Chondrocyte (in vitro differentiated cells): ENCODE data around the gene NR1D1. TPM values are rescaled to one million over a fixed set of nuclear protein-coding genes. Genes with fewer than 3 reads are reported as not detected.
"Not testable (repeated sequence)": the region's sequence is repeated elsewhere in the genome, so short reads cannot be mapped to it uniquely, and the experiment has no call there.

Experiments
- DNase-seq: peaks from one replicate; pipeline ENCODE4 v3.0.0; 2021; ENCODE audit warnings: mixed read lengths, low spot score
- H3K27ac Mint-ChIP-seq: one replicate; pipeline ENCODE4 v1.8.0; 2021; ENCODE audit warnings: mild to moderate bottlenecking, moderate library complexity, mixed read lengths; ENCODE audit not compliant: unreplicated experiment
- H3K27me3 Mint-ChIP-seq: 2 replicates; pipeline ENCODE4 v1.8.0; 2021; ENCODE audit warnings: low read depth, mixed read lengths
- H3K36me3 Mint-ChIP-seq: 2 replicates; pipeline ENCODE4 v1.8.0; 2021; ENCODE audit warnings: low read depth, mixed read lengths
- H3K4me1 Mint-ChIP-seq: 2 replicates; pipeline ENCODE4 v1.8.0; 2021; ENCODE audit warnings: low read depth, mild to moderate bottlenecking, mixed read lengths
- H3K4me3 Mint-ChIP-seq: one replicate; pipeline ENCODE4 v1.8.0; 2021; ENCODE audit warnings: mild to moderate bottlenecking, moderate library complexity, mixed read lengths; ENCODE audit not compliant: unreplicated experiment
- H3K9me3 Mint-ChIP-seq: 2 replicates; pipeline ENCODE4 v1.8.0; 2021; ENCODE audit warnings: low read depth, mixed read lengths
- CTCF ChIP-seq: fragments of 200-600 bp; sonication (generic); IDR thresholded peaks from 2 replicates; pipeline ENCODE4 v1.5.0; 2021; ENCODE audit warnings: antibody characterized with exemption, mild to moderate bottlenecking, moderate library complexity
- long read RNA-seq: library from polyadenylated mRNA; stranded (forward); transcript quantifications from one replicate; pipeline ENCODE4 v2.0.0, GENCODE V29; 2021
- total RNA-seq: library from RNA; stranded (reverse); gene quantifications from 3 replicates; pipeline ENCODE4 v1.2.1, GENCODE V29; 2021

NR1D1 gene
- total RNA-seq, result 5.9 to 7.9 TPM (median 6.6 TPM) in 3 replicates
- long read RNA-seq, transcript NR1D1-201 (8 exons, 2,772 nt), result major isoform, 6 of 10 reads
- long read RNA-seq, partial matches to known transcripts, result 4 of 10 reads
- long read RNA-seq, other reads (novel, unspliced or antisense), result 0 of 10 reads

- no peak for DNase-seq
- TF ChIP-seq CTCF, result no peak
- no peaks in the 10 kb centered on the region for H3K9me3 Mint-ChIP-seq
- H3K36me3 Mint-ChIP-seq, result peaks cover 10% of the 10 kb centered on the region
- peak within 1 kb of the TSS; percentile 98 for H3K27ac Mint-ChIP-seq
- peaks cover 60% of the 10 kb centered on the region for H3K4me1 Mint-ChIP-seq
- no peaks in the 10 kb centered on the region for H3K27me3 Mint-ChIP-seq
- H3K4me3 Mint-ChIP-seq, result peak within 1 kb of the TSS; percentile 87
Observed at GRCh38 chr17:40100419-40100668, at the start of gene NR1D1. Gene NR1D1 (minus strand): TSS chr17:40100589. CDS start chr17:40100094, 495 bp downstream.

GRCh38 chr17:40148527-40148926 is 48.1 kb upstream of the NR1D1 start:
- TF ChIP-seq CTCF, result no peak
- Mint-ChIP-seq H3K36me3 (peaks cover 31% of the 10 kb centered on the region), H3K9me3 (no peaks in the 10 kb centered on the region), H3K4me1 (peaks cover 11% of the 10 kb centered on the region), H3K27ac (no peak overlapping the region), H3K4me3 (no peak overlapping the region), H3K27me3 (no peaks in the 10 kb centered on the region)
- DNase-seq, result no peak

- no peak for DNase-seq
- Mint-ChIP-seq H3K4me3 (no peak overlapping the region), H3K27ac (no peak overlapping the region)
Observed at GRCh38 chr17:40145476-40145875, 45.1 kb upstream of the NR1D1 start.

GRCh38 chr17:40143166-40143565 is 42.8 kb upstream of the NR1D1 start:
- DNase-seq, H3K4me3 Mint-ChIP-seq, H3K27ac Mint-ChIP-seq, H3K9me3 Mint-ChIP-seq, H3K27me3 Mint-ChIP-seq: not testable (repeated sequence)
- H3K4me1 Mint-ChIP-seq, result peaks cover 39% of the 10 kb centered on the region
- peaks cover 14% of the 10 kb centered on the region for H3K36me3 Mint-ChIP-seq

More at GRCh38 chr17:40145476-40145875, 45.1 kb upstream of the NR1D1 start:
- peaks cover 27% of the 10 kb centered on the region for H3K4me1 Mint-ChIP-seq
- no peaks in the 10 kb centered on the region for H3K27me3 Mint-ChIP-seq
- H3K9me3 Mint-ChIP-seq, result no peaks in the 10 kb centered on the region
- peaks cover 27% of the 10 kb centered on the region for H3K36me3 Mint-ChIP-seq
- TF ChIP-seq CTCF, result no peak

GRCh38 chr17:40139566-40140058 is 39.2 kb upstream of the NR1D1 start:
- no peak for DNase-seq
- peak overlapping the region; percentile 96 for H3K27ac Mint-ChIP-seq
- H3K4me3 Mint-ChIP-seq, result peak overlapping the region; percentile 89
- H3K36me3 Mint-ChIP-seq, result peaks cover 20% of the 10 kb centered on the region
- H3K9me3 Mint-ChIP-seq, result no peaks in the 10 kb centered on the region
- TF ChIP-seq CTCF, result no peak
- no peaks in the 10 kb centered on the region for H3K27me3 Mint-ChIP-seq
- H3K4me1 Mint-ChIP-seq, result peaks cover 28% of the 10 kb centered on the region

DNA sequence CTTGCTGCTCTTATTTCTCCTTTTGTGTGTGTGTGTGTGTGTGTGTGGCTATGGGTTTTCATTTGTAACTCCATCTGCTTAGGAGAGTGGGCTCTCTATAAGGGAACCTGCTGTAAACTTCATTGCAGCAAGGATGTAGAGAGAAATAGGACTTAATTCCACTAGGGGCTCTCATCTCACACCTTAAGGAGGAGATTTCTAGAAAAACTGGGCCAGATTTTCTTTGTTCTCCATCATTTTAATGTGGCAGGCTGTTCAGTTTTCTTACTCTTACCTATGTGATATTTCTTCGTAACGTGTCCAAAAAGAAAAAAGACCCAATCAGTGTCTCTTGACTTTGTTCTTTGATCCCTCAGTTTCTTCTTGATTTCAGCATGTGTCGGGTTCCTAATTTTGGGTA is 35.4 kb upstream of the NR1D1 start:
- Mint-ChIP-seq H3K27ac (peak overlapping the region; percentile 45), H3K27me3 (no peaks in the 10 kb centered on the region), H3K4me1 (peaks cover 17% of the 10 kb centered on the region), H3K36me3 (peaks cover 41% of the 10 kb centered on the region), H3K4me3 (no peak overlapping the region), H3K9me3 (no peaks in the 10 kb centered on the region)
- TF ChIP-seq CTCF, result peak; percentile 10
- DNase-seq, result no peak
